GM21576 (cell line): ENCODE results near the gene BORCS6.

Source experiments
- ATAC-seq: cut with Tn5 transposase; IDR thresholded peaks from one replicate; pipeline ENCODE4 v1.9.1; 2021; ENCODE audit warnings: mild to moderate bottlenecking, moderate library complexity; ENCODE audit not compliant: unreplicated experiment

Gene BORCS6

GRCh38 chr17:8155996-8156245, 34.1 kb downstream of the BORCS6 start:
- ATAC-seq, result no peak

GRCh38 chr17:8155231-8155995, 34.6 kb downstream of the BORCS6 start:
- no peak for ATAC-seq

- ATAC-seq, result no peak
Observed at GRCh38 chr17:8154608-8155155, 35.3 kb downstream of the BORCS6 start.

- no peak for ATAC-seq
Observed at GRCh38 chr17:8153957-8154607, 35.9 kb downstream of the BORCS6 start.

- no peak for ATAC-seq
Observed at GRCh38 chr17:8153525-8153956, 36.4 kb downstream of the BORCS6 start.

GRCh38 chr17:8153031-8153451, 36.9 kb downstream of the BORCS6 start:
- ATAC-seq, result no peak

- peak; percentile 22 for ATAC-seq
Observed at GRCh38 chr17:8152112-8152775, 37.7 kb downstream of the BORCS6 start, which contains the start of gene PER1. TSS of gene PER1 (minus strand) at chr17:8152404. CDS start at chr17:8150706, 1,698 bp downstream.

GRCh38 chr17:8151641-8152111, 38.3 kb downstream of the BORCS6 start:
- no peak for ATAC-seq

GRCh38 chr17:8151120-8151640, 38.8 kb downstream of the BORCS6 start:
- ATAC-seq, result peak; percentile 37

GRCh38 chr17:8150194-8151119, 39.5 kb downstream of the BORCS6 start:
- ATAC-seq, result no peak

- ATAC-seq, result no peak
Observed at GRCh38 chr17:8149419-8150193, 40.4 kb downstream of the BORCS6 start.

- ATAC-seq, result no peak
Observed at GRCh38 chr17:8148560-8148959, 41.4 kb downstream of the BORCS6 start.

- ATAC-seq, result no peak
Observed at GRCh38 chr17:8147805-8148404, 42.1 kb downstream of the BORCS6 start.

- ATAC-seq, result no peak
Observed at GRCh38 chr17:8147141-8147804, 42.7 kb downstream of the BORCS6 start.

GRCh38 chr17:8146381-8147140, 43.4 kb downstream of the BORCS6 start:
- no peak for ATAC-seq

- no peak for ATAC-seq
Observed at GRCh38 chr17:8145811-8146210, 44.2 kb downstream of the BORCS6 start.

- no peak for ATAC-seq
Observed at GRCh38 chr17:8144401-8145231, 45.4 kb downstream of the BORCS6 start.
